Activated CD4-positive, alpha-beta T cell treated with anti-CD3 and anti-CD28 coated beads for 48 hours (primary cell): ENCODE results near the gene TAF3.

Experiments
- DNase-seq: peaks from one replicate; pipeline ENCODE4 v3.0.0-alpha.2; 2020

Gene TAF3

GRCh38 chr10:8035641-8036470 lies 217.6 kb downstream of the TAF3 start:
- no peak for DNase-seq

DNA sequence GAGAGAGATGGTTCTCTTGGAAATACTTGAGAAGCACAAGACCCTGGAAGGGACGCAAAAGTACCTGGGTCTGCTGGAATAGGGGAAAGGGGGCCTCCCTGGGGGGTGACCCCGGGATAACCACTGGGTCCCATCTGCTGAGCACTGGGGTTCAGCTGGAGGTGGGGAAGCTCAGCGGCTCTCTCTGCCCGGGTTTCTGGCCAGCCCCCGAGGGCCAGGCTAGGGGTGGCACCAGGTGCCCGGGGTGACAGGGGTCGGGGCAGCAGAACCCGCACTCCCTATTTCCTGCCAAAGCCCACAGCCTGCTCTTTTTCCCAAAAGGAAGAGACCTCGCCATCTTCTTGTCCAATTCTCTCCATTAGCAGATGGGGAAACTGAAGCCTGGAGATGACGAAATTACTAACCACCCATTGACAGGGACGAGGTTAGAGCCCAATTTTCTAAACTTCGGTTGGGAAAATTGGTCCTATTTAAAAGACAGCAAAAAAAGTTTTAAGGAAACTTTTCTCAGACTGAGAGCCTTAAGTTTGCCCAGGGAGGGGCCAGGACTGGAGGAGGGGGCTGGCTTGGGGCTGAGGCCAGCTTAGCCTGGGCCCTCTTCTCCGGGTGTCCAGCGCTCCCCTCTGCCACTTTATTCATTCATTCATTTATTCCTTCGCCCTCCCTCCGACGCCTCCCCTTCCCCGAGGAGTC lies 218.3 kb downstream of the TAF3 start:
- DNase-seq, result no peak

GRCh38 chr10:8037199-8037801 lies 219.0 kb downstream of the TAF3 start:
- DNase-seq, result peak; percentile 15

GRCh38 chr10:8037941-8038894 lies 219.9 kb downstream of the TAF3 start:
- DNase-seq, result peak; percentile 25

GRCh38 chr10:8039321-8039881 lies 221.1 kb downstream of the TAF3 start:
- DNase-seq, result no peak

- no peak for DNase-seq
Observed at GRCh38 chr10:8040651-8041050, 222.3 kb downstream of the TAF3 start.

GRCh38 chr10:8041284-8041991 lies 223.1 kb downstream of the TAF3 start:
- DNase-seq, result no peak

- DNase-seq, result no peak
Observed at GRCh38 chr10:8041992-8042720, 223.9 kb downstream of the TAF3 start.

DNA sequence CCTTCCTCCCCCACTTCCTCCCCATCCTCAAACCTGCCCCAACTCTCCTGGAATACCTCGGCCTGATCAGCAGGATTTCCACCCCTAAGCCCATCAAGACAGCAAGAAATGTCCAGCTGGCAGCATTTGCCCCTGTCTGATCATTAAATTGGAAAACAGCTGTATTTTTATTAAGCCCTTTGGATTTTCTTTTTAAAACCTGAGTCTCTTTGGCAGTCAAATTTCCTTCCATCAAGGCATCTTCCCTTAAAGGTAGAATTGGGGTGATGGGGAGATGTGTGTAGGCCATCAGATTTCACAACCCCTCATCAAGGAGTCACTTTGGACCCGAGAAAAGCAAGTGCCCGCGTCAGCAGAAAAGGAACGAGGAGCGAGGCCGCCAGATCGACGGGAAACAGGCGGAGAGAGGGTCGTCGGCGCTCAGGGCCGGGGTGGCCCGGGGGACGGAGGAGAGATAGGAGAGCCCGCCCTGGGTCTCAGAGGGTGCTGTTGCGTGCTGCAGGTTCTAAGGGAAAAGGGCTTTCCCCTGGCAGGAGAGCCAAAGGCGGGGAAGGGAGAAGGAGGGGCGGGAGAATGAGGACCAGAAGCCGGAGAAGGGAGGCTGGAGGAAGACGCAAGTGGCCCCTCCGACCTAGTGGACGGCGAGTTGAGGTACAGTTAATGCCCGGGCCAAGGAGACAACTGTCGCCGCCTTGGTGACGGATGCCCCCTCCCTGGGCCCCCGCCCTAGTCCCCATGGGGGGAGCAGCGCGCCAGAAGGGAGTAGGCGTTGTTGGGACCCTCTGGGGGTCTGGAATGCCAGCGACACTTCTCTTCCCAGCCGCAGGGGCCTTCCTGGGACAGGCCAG lies 224.6 kb downstream of the TAF3 start:
- peak; percentile 17 for DNase-seq

DNA sequence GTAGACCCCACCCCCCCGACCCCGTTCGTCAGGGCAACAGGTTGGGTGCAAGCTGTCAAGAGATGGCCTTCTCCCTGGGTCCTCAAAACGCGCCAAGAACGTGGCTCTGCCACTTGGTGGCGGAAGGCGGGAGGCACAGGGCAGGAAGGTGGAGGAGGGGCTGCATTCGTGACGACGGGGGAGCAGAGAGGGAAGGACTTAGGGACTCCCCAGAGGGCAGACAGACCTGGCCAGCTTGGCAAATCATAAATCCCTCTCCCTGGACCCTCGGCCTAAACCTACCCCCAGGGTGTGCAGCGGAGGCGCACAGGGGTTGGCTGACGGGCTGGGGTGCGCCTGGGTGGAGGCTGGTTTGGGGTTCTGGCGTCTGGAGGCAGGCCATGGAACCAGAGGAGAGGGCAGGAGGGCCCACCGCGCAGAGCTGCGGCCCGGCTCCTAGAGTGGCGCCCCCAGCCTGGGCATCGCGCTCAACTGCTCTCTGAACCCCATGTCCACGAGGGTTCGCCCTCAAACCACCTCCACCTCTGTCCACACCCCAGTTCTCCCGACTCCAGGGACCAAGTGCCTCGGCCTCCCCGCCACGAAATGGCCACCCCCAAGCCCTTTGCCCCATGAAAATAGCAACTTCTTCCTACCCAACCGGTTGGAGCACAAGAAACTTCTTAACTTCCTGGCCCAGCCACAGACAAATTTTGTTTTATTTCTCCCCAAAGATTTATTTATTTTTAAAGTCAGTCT lies 225.4 kb downstream of the TAF3 start:
- peak; percentile 67 for DNase-seq

DNA sequence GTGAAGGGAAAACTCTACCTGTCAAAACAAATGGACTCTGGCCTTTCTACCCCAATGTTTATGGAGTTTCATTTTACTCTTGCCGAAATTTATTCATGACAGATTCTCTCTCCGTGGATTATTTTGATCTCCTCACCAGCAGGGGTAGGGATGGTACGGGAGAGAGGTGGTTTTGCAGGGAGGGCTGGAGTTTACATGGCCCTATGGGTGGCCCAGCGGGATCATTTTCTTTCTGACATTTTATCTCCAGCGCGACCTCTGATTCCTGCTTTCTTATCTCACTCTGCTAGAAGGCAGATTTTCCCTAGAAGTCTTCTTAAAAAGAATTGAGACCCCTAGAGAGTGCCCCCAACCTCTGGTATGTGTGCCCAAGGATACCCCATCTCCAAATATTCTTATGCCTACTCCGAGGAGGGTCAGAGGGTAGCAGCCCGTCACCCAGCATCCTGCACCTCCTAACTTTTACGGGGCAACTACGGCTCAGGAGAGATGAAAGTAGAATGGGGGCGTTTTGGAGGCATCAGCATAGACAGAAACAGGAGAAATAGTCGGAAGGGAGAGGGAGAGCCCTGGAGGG lies 226.1 kb downstream of the TAF3 start:
- DNase-seq, result no peak

DNA sequence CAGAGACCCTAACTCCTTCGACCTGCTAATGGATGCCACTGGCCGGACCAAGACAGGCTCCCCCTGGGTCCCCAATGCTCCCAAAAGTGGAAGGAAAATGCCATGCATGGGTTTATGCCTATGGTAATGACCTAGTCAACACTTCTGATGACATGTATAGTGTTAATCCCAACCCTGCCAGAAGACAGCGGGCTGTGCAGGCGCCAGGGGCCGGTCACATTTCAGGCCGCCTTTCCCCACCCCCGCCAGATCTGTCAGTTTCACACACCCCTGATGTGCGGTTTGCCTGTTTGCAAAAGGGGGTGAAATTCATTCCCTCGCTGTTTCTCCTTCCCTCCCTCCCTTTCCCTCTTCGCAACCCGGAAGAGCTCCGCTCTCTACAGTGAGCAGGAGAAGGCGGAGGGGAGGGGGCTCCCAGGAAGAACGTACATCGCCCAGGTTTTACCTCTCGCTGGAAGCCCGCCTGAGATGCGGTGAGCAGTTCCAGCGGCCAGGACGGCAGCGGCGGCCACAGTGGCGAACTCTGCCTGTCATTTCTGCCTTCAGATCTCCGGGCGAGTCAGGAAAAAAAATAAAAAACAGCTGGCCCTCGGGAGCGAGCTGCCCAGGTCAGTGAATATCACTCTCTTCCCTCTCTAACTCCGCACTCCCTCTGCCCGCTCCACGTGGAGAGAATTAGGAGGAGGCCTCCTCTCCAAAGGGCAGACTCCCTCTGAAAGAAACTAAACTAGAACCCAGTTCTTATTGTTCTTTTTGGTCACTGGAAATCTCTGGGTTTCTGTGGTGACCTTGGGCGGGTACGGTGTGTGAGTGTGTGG lies 226.8 kb downstream of the TAF3 start:
- DNase-seq, result peak; percentile 41

- DNase-seq, result no peak
Observed at GRCh38 chr10:8045726-8046494, 227.6 kb downstream of the TAF3 start.

DNA sequence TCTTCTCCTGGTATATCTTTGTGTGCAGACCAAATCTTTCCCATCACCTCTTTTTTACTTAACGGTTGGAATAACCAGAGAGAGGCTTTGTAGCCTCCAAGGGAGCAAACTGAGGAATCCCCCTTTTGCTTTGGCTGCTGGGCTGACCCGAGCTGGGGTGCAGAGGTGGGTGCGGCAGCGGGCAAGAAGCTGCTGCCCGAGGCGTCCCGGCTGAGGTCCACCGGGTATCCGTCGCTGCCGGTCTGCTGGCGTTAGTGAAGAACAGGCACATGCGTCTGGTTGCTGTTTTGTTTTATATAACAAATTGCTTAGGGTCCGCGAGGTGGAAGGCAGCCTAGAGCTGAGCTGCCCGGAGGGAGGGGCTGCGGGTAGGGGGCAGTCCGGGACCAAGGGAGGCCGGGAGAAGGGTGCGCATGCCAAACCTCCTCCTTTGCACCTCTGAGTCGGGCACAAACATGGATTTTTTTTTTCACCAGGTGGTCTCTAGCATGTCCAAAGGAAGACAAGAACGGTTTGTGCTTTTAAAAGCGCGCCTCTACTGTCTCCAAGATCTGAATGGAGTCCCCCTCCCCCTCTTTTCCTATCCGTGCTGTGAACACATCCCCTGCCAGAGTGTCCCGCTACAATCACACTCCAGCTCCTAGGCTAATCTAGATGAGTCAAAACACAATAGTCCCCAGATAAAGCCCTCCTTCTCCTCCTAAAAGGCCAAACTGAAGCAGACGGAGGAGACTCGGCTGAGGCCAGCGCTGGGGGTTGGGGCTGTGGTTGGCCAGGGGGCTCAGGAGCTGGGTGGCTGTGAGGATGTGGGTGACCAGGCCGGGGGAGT lies 229.4 kb downstream of the TAF3 start:
- peak; percentile 25 for DNase-seq

- peak; percentile 39 for DNase-seq
Observed at GRCh38 chr10:8048281-8049008, 230.1 kb downstream of the TAF3 start.
